Memory B cell (primary cell): Measurements from ENCODE around the gene ABRACL.

ENCODE experiments used
- ATAC-seq: fragments of 150-1000 bp; cut with Tn5 transposase; 2 replicates; pipeline ENCODE4 v1.10.0; 2021; ENCODE audit warnings: low read depth, mild to moderate bottlenecking, moderate library complexity
- DNase-seq, 2 donors: peaks; one replicate each; pipeline ENCODE4 v3.0.0; 2022; ENCODE audit warnings: low spot score in 2 of 2
- H3K27ac Mint-ChIP-seq: one replicate; pipeline ENCODE4 v1.8.0; 2022; ENCODE audit warnings: mild to moderate bottlenecking, moderate library complexity, mixed read lengths
- H3K27me3 Mint-ChIP-seq: one replicate; pipeline ENCODE4 v1.8.0; 2022; ENCODE audit warnings: mixed read lengths
- H3K36me3 Mint-ChIP-seq: one replicate; pipeline ENCODE4 v1.8.0; 2022; ENCODE audit warnings: mild to moderate bottlenecking, mixed read lengths
- H3K4me1 Mint-ChIP-seq: one replicate; pipeline ENCODE4 v1.8.0; 2022; ENCODE audit warnings: mixed read lengths
- H3K4me3 Mint-ChIP-seq: one replicate; pipeline ENCODE4 v1.8.0; 2022; ENCODE audit warnings: mild to moderate bottlenecking, moderate library complexity, mixed read lengths
- H3K9me3 Mint-ChIP-seq: one replicate; pipeline ENCODE4 v1.8.0; 2022; ENCODE audit warnings: mixed read lengths

ABRACL gene

GRCh38 chr6:139091826-139092225 lies 63.3 kb downstream of the ABRACL start:
- peaks cover 2% of the 10 kb centered on the region for H3K4me1 Mint-ChIP-seq
- no peak for ATAC-seq
- DNase-seq: no peak
- peaks cover 1% of the 10 kb centered on the region for H3K9me3 Mint-ChIP-seq
- no peak overlapping the region for H3K4me3 Mint-ChIP-seq
- H3K27ac Mint-ChIP-seq: no peak overlapping the region
- peaks cover 1% of the 10 kb centered on the region for H3K27me3 Mint-ChIP-seq
- H3K36me3 Mint-ChIP-seq: no peaks in the 10 kb centered on the region
